GM18505 (cell line): ENCODE data around the gene TTC22.
A peak's percentile ranks its signal among the peaks of the same experiment; 100 is the strongest.

Experiments used
- ATAC-seq: cut with Tn5 transposase; IDR thresholded peaks from one replicate; pipeline ENCODE4 v1.9.1; 2021; ENCODE audit not compliant: unreplicated experiment
- POLR2A ChIP-seq: IDR thresholded peaks from 4 replicates; pipeline ENCODE4 v1.6.1; 2011; ENCODE audit warnings: borderline replicate concordance; ENCODE audit not compliant: insufficient read depth, insufficient read length; ENCODE audit errors: extremely low read depth

Gene TTC22

DNA sequence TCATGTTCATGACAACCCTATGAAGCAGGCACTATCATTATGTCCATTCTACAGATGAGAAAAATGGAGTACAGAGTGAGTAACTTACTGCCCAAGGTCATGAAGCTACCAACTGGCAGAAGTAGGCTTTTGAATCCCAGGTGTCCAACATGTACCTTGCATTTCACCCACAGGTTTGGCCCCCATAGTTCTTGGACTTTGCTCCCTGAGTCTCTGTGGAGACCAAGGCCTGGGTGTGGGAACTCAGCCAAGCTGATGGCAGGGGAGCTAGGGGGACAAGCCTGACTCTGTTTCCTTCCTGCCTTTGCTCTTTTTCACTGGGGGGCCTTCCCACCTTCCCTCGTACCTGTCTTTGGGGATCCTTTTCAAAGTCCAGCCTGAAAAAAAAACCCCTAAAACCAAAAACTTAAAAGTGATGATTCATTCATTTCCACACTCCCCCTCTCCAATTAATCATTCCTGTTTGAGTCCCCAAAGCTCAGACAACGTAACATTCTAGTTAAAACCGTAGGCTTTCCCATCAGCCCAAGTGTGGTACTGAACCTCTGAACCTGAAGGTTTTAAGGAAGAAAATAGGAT lies 8.5 kb upstream of the TTC22 start:
- ATAC-seq, result no peak
- no peak for TF ChIP-seq POLR2A

DNA sequence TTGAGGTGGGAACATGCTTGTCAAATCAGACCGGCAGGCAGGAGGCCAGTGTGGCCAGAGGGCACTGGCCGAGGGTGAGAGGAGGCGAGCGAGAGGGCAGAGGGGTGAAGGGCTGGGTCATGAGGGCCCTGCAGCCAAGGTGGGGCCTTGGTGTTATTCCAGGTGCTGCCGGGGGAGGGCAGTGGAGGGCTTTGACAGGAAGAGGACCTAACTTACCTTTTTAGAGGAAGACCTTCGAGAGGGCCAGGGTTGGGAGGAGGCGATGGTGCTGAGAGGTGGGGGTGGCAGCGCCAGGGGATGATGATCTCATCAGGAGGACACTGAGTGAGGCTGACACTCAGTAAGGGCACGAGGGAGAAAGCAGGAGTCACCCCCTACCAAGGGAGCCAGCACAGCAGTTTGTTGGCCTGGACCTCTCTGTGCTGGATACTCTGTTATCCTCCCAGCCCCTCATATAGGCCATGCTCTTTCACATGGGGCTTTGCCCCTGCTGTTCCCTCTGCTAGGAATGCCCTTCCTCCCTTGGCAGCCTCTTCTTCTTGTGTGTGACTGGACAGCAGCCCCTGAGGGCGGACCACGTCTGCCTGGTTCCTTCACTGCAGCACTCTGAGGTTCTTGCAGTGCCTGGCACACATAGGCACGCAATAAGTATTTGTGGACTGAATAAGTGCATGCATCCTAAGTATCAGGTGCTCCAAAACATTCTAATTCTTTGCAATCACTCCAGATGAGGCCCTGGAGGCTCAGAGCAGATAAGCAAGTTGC lies 7.5 kb upstream of the TTC22 start:
- no peak for ATAC-seq
- no peak for TF ChIP-seq POLR2A

DNA sequence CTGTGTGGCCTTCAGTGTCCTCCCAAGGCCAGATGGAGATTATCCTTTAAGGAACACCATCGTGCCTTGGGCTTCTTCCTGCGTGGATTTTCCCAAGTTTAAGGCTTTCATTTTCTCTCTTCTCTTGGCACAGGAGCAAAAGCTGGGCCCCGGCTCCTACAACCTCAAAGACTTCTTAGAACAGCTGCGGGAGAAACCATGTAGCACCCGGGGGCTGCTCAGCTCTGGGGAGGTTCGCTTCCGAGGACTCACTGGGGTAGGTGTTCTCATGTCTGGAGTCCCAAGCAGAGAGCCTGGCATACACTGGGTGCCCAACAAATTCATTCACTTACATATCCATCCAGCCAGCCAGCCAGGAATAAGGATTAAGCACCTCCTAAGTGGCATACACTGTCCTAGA lies 6.6 kb upstream of the TTC22 start:
- TF ChIP-seq POLR2A, result no peak
- ATAC-seq, result no peak

DNA sequence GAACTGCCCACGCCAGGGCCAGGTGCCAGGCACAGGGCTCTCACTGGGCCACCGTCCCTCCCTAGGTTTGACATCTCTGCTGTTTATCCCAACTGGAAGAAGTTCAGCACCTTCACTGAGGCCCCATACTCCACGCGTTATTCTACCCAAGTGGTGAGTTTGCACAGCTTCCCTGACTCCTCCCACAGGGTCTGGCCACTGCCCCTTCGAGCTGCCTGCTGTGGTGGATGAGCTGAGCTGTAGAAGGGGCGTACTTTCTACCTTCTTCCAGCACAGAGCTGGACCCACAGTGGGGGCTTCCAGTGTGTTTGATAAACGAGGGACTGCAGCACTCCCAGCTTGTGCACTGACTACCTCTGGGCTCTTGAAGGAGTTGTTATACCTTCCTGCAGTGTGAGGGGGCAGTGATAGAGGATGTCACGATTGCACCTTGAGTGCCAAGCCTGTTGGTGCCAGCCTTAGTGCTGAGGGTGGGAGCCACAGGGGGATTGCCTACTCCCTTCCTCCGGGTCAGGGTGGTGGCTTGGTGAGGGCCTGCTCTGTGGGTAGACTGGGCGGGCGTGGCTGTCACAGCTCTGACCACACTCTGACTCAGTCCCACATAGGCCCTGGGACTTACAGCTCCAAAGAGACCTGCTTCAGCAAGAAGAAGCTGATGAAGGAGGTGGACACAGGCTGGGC lies 5.9 kb upstream of the TTC22 start:
- TF ChIP-seq POLR2A, result no peak
- ATAC-seq, result no peak

DNA sequence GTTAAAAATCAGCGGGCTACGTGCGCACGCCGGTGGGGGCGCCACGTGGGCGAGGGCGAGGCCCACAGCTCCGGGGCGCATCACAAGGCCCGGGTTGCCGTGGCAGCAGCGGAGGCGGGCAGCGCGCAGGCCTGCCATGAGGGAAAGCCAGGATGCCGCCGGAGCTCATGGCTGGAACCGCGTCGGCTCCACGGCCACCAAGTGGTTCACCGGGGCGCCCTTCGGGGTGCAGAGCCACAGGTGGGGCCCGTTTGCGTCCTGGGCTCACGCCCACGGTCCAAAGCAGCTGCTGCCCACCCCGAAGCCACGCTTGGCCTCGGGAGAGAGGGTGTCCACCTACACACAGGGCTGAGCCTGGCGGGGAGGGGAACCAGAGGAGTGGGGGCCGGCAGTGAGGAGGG lies 4.9 kb upstream of the TTC22 start:
- no peak for ATAC-seq

DNA sequence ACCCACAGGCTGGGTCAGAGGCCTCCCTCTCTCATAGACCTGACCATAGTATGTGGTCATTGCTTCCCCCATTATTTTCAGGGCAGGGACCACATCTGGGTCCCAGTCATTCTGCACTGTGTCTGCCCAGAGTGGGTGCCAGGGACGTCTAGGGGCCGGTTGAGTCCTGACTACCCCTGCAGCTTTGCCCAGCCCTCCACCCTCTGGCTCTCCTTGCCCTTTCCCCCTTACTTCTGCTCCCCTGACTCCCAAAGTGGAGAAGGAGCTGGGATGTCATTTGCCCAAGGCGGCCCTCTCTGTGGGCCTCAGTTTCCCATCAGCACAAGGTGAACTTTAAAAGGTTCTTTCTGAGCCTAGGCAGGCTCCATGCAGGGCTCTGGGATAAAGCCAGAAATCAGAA lies 4.3 kb upstream of the TTC22 start:
- no peak for TF ChIP-seq POLR2A
- ATAC-seq, result no peak

More for the DNA sequence above, 4.9 kb upstream of the TTC22 start:
- no peak for TF ChIP-seq POLR2A

DNA sequence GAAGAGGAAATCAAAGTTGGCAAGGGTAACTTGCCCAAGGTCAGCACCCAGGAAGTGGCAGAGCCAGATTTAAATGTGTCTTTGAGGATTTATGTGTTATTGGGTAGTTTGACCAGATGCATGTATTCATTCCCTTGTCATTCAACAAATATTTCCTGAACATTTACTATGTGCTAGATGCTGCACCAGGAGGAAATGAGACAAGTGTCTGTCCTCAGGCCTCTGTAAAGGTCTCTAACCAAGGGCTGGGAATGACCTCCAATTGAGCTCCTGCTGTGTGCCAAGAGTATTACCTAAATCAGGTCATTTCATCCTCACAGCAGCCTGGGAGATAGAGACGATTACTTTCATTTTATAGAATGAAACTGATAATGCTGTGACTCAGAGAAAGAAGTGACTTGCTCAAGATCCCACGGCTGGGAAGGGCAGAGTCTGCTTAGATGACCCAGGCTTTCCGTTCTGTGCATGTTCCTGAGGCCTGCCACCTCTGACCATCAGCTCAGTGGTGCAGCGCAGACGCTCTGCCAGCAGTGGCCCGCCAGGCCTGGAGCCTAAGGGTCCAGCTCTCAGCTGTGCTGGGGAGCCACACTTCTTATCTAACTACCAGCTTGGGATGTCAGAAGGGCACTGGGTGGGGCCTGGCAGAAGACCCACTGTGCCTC lies 3.5 kb upstream of the TTC22 start:
- no peak for ATAC-seq
- TF ChIP-seq POLR2A, result no peak

DNA sequence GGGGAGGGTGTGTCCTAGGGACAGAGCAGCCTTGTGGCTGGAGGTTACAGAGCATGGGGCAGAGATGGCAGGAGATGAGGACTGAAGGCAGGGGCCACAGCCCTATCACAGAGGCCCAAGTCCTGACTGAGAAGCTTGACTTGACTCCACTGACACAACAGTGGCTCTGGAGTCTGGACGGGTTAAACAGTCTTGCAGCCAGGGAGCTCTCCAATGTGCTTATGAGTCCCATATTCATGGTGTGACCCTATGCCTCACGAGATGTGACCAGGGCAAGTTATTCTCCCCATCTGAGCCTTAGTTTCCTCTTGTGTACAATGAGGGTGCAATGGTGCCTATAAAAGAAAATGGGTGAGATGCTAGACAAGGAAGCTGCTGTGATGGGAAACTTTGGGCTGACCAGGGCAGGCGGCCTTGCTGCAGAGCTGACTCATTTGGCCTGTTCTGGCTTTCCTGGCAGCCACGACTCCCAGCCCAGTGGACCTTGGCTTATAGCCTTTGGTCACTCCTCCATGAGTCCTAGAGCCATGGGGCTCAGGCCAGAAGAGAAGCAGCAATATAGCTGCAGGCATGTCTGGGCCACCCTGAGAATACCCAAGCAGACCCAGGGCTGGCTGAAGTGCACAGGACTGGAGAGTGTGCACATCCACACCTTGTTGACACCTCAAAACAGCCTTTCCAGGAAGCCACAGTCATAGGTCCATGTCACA lies 2.8 kb upstream of the TTC22 start:
- no peak for TF ChIP-seq POLR2A
- ATAC-seq, result no peak

DNA sequence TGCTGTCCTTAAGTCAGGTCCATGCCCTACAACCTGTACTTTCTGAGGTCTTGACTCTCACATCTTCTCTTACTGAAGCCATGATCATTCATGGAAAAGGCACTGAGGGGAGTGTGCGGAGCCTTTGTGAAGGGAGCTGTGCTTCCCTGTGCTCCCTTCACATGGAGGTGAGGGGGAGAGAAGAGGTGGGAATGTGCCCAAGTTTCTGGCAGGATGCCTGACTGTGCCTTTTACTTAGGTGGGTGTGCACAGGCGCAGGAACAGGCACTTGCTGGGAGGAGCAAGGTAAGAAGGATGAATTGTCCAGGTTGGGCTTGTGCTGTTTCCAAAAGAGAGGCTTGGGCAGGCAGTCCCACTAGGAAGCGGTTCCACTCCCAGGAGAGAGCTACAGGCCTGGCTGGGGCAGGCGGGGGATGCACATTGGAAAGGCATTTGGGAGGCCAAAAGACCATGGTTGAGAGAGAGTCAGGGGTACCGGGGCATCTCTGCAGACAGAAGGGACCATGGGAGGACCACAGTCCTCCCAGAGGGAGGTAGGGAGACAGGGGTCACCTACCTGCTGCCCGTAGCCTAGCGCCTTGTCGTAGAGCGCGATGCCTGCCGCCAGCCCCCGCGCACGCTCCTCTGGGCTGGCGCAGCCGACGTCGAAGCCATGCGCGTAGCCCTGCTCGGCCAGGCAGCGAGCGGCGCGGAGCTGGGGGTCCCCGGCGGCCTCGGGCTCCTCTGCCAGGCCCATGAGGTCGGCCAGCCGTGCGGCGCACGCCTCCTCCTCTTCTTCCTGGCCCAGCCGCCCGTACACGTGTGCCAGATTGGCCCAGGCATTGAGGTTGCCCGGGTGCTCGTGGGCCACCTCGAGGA lies 853 bp downstream of the TTC22 start:
- no peak for ATAC-seq
- TF ChIP-seq POLR2A, result no peak

DNA sequence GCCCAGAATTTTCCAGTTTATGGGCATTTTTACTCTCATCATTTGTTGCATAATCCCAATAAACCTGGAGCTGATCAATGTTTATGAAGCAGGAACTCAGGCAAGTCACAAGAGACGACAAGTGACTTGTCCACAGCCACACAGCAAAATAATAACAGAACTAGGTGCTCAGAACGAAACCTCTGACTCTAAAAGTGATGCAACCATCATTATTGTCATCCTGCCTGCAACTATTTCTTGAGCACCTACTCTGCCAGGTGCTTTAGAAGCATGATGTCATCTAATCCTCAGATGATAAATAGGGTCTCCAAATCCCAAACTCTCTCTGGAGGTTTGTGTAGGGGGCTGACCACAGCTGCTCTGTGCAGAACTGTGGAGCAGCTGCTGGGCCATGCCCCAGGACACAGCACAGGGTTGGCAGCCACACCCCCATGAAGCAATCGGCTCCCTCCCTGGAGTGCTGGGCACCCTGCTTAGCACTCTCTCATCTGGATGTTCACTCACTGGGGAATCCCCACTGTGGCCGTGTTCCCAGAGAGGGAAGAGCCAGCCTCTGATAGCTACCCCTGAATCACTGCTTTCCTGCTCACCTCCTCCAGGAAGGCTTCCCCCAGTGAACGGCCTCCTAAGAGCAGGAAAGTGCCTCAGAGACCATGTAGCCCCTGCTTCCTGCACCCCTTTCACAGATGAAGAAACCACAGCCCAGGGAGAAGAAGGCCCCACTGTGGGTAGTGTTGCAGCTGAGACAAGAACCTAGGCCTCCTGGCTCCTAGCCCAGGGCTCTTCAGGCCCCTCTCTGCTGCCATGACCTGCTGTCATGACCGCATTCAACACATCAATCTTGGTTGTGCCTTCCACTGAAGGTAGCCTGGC lies 2.1 kb downstream of the TTC22 start:
- TF ChIP-seq POLR2A, result no peak
- ATAC-seq, result peak; percentile 55

DNA sequence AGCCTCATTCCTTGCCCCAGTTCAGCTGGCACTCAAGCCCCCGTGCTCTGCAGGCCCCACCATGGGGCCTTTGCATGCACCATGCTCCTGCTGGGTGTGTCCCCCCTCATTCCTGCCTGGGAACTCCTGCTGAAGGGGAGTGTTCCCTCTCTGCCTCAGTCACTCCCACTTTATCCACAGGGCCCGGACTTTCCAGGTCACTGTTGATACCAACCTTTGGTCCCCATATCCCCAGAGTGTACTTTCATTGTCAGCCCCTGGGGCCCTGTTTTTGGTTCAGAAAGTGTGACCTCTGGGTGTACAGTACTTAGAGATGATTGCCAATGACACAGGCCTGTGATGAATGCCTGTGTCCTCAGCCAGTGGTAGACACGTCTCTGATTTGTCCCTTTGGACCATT lies 2.9 kb downstream of the TTC22 start:
- ATAC-seq, result no peak
- no peak for TF ChIP-seq POLR2A
